ENCODE data around the gene RBM46. TPM values are rescaled to one million over a fixed set of nuclear protein-coding genes. Genes with fewer than 3 reads are reported as not detected.
"Not testable (repeated sequence)": the region's sequence is repeated elsewhere in the genome, so short reads cannot be mapped to it uniquely, and the experiment has no call there.

RBM46 gene
- total RNA-seq, 1 donor from 2014 or later: 0.30 TPM

DNA sequence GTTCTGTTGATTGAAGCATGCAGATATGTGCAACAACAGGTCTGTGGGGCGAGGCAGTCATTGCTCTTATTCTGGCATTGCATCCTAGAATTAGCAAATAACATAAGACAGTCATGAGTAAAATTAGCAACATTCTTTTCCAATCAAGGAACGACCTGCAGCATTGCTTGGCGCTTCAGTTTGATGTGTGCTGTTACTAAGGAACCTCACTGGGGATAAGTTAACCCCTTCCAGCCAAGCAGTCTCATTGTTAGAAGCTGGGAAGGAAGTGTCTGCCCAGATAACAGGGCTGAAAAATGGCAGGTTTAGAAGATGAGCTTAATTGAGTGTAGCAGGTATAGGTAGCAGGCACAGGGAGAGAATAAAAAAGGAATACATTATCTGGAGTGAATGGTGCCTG lies 55.4 kb downstream of the RBM46 start:
- DNase-seq (ENCODE audit: low read depth): no peak

DNA sequence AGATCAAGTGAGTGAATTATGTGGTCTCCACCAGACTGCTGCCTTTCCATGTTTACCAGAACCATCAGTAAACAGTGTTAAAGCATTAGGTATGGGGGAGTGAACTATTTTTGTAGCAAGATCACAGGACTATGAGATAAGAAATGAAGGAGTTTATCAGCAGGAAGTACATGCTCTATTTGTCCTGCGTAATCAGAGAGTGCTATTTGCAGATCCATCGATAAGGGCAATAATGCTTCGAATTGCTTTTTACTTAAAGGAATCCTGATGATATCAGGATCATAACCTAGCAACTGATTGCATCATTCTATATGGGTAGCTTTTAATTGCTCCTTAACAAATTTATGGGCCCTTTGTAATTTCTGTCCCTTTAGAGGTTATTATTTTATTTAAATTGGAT lies 57.1 kb downstream of the RBM46 start:
- DNase-seq (ENCODE audit: low read depth): no peak

DNA sequence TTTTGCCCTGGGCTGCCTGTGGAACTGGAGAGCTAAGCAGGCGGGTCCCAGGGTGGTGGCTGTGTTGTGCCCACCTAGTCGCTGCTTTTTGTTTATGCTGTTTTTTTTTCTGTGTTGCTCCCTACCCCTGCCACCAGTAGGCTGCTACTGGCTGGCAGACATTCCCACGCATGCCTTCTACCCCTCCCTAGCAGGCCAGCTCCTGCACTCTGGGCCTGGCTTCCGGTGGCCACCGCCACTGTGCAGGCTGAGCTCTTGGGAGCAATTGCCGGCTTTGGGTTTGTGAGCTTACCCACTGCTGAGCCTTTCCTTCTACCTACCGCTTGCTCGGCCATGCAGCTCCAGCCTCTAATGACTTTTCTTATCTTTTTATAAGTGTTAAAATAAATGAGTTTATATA lies 57.6 kb downstream of the RBM46 start:
- no peak for DNase-seq (ENCODE audit: low read depth)

DNA sequence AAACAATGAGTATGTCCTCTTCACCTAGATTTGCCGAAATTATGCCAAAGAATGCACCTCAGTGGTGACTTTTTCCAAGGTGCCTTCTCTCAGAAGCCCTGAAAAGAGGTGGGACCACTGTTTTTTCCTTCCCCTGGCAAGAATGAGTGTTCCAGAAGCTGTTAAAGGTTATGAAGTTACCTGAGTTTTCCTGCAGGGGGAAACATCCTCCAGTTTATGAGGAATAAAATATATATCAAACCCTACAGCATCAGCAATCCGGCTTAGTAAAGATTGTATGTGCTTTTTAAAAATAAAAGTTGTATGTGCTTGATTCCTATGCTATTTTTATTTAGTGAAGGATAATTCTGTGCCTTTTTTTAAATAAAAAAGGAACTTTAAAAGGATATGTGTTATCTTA lies 73.3 kb downstream of the RBM46 start:
- peak; percentile 42 for DNase-seq (ENCODE audit: low read depth)

DNA sequence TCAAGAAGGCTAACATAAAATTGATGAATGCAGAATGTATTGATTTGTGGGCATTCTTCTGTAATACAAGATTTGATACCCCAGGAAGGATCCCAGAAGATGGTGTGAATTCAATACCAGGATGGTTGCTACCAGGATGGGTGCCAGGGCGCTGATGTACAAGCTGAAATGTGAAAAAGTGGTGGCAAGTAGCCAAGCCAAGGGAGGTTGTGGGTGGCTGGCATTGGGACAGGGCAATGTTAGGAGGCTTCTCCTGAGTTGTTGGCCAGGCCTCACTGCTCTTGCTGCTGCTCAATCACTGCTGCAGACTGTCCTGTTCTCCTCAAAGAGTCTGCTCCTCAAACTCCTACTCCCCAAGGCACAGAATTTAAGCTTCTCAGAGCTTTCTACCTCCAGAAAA lies 77.1 kb downstream of the RBM46 start:
- peak; percentile 15 for DNase-seq (ENCODE audit: low read depth)

DNA sequence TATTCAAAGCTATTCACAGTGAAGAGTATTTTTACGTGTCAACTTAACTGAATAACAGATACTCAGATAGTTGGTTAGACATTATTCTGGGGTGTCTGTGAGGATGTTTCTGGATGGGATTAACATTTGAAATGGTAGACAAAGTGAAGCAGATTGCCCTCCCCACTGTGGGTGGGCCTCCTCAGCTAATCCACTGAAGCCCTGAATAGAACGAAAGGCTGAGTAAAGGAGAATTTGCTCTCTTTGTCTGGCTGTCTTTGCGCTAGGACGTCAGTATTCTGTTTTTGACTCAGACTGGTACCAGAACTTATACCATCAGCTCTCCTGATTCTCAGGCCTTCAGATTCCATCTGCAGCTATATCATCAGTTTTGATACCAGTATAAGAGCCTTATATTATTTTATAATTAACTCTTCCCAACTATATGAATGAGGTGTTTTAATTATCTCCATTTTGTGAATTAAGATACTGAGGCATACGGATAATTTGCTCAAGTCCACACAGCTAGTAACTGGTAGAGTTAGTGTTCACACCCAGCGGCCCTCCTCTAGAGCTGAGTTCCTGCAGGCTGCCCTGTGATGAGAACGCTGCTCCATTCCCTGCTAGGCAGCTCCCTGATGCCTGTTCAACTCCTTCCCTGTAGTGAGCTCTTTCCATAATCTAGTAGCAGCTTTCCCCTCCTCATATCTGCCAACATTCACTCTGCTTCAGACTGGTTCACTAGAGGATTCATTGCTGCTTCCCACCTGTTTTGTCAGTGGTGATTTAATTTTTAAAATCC lies 87.5 kb downstream of the RBM46 start:
- no peak for DNase-seq (ENCODE audit: low read depth)

DNA sequence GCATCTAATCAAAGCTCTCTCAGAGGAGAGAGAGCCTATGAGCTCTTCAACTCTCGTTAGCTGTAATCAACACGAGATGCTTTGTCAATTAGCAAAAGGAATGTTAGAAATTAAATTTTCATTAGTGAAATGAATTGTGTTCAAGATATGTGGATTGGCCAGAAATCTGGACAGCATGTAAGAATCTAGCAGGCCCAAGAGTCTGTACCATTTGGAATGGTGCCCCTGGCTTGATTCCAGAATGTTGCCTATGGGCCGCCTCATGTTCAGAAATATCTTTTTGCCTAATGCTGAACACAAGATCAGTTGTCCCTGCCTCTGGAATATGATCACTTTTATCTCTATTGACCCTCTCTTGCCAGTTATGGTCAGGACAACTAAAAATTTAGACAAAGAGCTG lies 88.2 kb downstream of the RBM46 start:
- no peak for DNase-seq (ENCODE audit: low read depth)

DNA sequence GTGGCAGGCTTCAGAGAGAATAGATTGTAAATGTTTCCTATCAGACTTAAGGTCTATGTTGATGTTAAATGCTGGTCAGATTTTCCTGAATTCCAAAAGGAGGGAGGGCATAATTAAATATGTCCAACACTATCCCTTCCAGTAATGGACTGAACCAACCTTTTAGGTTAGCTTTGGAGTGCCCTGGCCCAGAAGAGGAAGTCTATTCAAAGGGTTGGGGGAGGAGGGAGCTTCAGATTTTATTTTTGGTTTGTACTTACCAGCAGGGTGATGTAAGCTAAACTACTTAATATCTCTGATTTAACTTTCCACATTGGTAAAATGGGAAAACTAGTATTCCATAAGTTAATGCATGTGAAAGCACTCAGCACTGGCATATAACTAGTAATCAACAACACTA lies 91.1 kb downstream of the RBM46 start:
- DNase-seq (ENCODE audit: low read depth): no peak

DNA sequence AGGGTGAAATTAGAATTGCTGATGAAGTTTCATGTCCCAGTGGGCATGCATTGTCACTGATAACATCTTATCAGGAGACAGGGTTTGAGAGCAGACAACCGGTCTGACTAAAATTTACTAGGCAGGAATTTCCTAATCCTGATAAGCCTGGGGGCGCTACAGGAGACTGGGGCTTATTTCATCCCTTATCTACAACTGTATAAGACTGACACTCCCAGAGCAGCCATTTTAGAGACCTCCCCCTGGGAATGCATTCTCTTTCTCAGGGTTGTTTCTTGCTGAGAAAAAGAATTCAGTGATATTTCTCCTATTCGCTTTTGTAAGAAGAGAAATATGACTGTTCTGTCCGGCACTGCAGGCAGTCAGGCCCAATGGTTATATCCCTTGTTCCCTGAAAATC lies 93.0 kb downstream of the RBM46 start:
- DNase-seq (ENCODE audit: low read depth): not testable (repeated sequence)

DNA sequence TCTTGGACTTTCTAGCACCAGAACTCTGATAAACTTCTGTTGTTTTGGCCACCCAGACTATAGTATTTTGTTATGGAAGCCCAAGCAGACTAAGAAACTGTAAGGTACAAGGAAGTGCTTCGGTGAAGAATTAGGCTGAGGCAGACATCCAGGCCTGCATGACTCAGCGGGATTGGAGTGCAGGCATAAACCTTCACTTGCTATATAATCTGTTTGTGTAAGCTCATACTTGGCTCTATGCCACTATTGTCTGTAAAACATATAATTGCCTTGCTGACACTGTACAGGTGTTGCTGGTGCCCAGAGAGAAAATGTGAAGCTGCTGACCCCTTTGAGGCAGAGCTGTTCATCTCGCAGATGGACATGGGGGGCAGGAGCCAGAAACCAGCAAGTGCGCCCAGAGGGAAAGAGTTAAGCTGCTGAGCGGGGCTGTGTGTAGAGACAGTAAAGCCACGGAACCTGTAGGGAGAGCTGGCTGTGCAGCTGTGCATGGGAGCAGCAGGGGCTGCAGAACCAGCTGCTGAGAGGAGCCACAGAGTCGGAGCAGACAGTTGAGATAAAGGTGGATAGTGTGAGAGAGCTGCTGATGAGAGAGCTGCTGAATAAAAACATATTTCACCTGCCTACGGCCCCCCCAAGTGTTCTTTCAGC lies 96.2 kb downstream of the RBM46 start:
- peak; percentile 66 for DNase-seq (ENCODE audit: low read depth)

Other genes with a start within 250 kb of the RBM46 start
- gene PLRG1, start 230.9 kb upstream of the RBM46 start, total RNA-seq: 88.6 and 99.9 TPM in 2 replicates
- 0.69 and 14.3 TPM in 2 replicates for gene FGB, start 218.3 kb upstream of the RBM46 start, total RNA-seq
- gene FGA, start 190.5 kb upstream of the RBM46 start, total RNA-seq: 0.17 and 7.0 TPM in 2 replicates
- 0.20 TPM in 1 of 2 replicates, not detected in the other for gene FGG, start 168.6 kb upstream of the RBM46 start, total RNA-seq
- gene LRAT, start 37.3 kb upstream of the RBM46 start, total RNA-seq: 0.17 and 3.2 TPM in 2 replicates

Data from renal cortical epithelial cell (primary cell).